HEK293 (cell line): ENCODE measurements around the gene DHRS2.

Experiments used
- ZBTB17 ChIP-seq: fragments of 450-650 bp; formaldehyde crosslinking; IDR thresholded peaks from 2 replicates; pipeline ENCODE4 v1.5.1; 2016; ENCODE audit warnings: missing biosample characterization, missing genetic modification characterization
- ZBTB7A ChIP-seq: fragments of 450-650 bp; formaldehyde crosslinking; IDR thresholded peaks from 2 replicates; pipeline ENCODE4 v1.5.1; 2016; ENCODE audit warnings: low read depth, missing biosample characterization, missing genetic modification characterization
- ZNF248 ChIP-seq: fragments of 450-650 bp; formaldehyde crosslinking; IDR thresholded peaks from 2 replicates; pipeline ENCODE4 v1.5.1; 2017; ENCODE audit warnings: missing biosample characterization, missing genetic modification characterization
- ZNF423 ChIP-seq: fragments of 450-650 bp; formaldehyde crosslinking; IDR thresholded peaks from 2 replicates; pipeline ENCODE4 v1.5.1; 2016; ENCODE audit warnings: missing biosample characterization, missing genetic modification characterization
- ZNF830 ChIP-seq: fragments of 450-650 bp; IDR thresholded peaks from 2 replicates; pipeline ENCODE4 v1.5.0; 2018; ENCODE audit warnings: missing biosample characterization, missing genetic modification characterization, low read depth, mild to moderate bottlenecking, moderate library complexity
- TF ChIP-seq, protein P1 (sequence below): fragments of 450-650 bp; formaldehyde crosslinking; IDR thresholded peaks from 2 replicates; pipeline ENCODE4 v1.5.1; 2016; ENCODE audit warnings: missing biosample characterization, missing genetic modification characterization
- TF ChIP-seq, protein P2 (sequence below): fragments of 450-650 bp; formaldehyde crosslinking; IDR thresholded peaks from 2 replicates; pipeline ENCODE4 v1.5.1; 2016; ENCODE audit warnings: missing biosample characterization, missing genetic modification characterization
- TF ChIP-seq, protein P3 (sequence below): fragments of 450-650 bp; formaldehyde crosslinking; IDR thresholded peaks from 2 replicates; pipeline ENCODE4 v1.5.1; 2016; ENCODE audit warnings: missing biosample characterization, missing genetic modification characterization

DNA sequence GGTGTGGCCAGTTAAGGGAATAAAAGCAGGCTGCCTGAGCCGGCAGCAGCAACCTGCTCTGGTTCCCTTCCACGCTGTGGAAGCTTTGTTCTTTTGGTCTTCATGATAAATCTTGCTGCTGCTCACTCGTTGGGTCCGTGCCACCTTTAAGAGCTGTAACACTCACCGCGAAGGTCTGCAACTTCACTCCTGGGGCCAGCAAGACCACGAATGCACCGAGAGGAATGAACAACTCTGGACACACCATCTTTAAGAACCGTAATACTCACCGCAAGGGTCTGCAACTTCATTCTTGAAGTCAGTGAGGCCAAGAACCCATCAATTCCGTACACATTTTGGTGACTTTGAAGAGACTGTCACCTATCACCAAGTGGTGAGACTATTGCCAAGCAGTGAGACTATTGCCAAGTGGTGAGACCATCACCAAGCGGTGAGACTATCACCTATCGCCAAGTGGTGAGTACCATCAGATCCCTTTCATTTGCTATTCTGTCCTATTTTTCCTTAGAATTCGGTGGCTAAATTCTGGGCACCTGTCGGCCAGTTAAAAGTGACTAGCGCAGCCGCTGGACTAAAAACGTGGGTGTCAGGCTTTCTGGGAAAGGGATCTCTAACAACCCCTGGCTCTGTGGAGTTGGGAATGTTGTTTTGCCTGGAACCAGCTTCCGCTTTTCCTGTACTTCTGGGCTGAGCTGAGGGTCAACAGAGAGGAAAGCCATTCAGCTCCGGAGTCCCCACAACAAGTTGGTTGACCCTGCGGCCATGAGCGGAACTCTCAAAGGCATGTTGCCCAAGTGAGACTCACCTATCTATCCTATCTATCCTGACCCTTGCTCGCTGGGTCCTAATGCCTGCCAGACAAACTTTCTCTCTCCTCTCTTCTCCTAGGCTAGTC is at the start of gene DHRS2:
- no peak for TF ChIP-seq ZNF423 (tag by site-specific recombination)
- no peak for TF ChIP-seq ZBTB7A (tag by site-specific recombination)
- TF ChIP-seq, protein P1, sequence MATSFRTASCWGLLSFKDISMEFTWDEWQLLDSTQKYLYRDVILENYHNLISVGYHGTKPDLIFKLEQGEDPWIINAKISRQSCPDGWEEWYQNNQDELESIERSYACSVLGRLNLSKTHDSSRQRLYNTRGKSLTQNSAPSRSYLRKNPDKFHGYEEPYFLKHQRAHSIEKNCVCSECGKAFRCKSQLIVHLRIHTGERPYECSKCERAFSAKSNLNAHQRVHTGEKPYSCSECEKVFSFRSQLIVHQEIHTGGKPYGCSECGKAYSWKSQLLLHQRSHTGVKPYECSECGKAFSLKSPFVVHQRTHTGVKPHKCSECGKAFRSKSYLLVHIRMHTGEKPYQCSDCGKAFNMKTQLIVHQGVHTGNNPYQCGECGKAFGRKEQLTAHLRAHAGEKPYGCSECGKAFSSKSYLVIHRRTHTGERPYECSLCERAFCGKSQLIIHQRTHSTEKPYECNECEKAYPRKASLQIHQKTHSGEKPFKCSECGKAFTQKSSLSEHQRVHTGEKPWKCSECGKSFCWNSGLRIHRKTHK (tag by site-specific recombination) = no peak
- TF ChIP-seq ZNF248 (tag by site-specific recombination) = no peak
- TF ChIP-seq, protein P2, sequence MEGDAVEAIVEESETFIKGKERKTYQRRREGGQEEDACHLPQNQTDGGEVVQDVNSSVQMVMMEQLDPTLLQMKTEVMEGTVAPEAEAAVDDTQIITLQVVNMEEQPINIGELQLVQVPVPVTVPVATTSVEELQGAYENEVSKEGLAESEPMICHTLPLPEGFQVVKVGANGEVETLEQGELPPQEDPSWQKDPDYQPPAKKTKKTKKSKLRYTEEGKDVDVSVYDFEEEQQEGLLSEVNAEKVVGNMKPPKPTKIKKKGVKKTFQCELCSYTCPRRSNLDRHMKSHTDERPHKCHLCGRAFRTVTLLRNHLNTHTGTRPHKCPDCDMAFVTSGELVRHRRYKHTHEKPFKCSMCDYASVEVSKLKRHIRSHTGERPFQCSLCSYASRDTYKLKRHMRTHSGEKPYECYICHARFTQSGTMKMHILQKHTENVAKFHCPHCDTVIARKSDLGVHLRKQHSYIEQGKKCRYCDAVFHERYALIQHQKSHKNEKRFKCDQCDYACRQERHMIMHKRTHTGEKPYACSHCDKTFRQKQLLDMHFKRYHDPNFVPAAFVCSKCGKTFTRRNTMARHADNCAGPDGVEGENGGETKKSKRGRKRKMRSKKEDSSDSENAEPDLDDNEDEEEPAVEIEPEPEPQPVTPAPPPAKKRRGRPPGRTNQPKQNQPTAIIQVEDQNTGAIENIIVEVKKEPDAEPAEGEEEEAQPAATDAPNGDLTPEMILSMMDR = no peak
- TF ChIP-seq ZBTB17 = no peak
- TF ChIP-seq ZNF830 (tag by site-specific recombination) = no peak
- TF ChIP-seq, protein P3, sequence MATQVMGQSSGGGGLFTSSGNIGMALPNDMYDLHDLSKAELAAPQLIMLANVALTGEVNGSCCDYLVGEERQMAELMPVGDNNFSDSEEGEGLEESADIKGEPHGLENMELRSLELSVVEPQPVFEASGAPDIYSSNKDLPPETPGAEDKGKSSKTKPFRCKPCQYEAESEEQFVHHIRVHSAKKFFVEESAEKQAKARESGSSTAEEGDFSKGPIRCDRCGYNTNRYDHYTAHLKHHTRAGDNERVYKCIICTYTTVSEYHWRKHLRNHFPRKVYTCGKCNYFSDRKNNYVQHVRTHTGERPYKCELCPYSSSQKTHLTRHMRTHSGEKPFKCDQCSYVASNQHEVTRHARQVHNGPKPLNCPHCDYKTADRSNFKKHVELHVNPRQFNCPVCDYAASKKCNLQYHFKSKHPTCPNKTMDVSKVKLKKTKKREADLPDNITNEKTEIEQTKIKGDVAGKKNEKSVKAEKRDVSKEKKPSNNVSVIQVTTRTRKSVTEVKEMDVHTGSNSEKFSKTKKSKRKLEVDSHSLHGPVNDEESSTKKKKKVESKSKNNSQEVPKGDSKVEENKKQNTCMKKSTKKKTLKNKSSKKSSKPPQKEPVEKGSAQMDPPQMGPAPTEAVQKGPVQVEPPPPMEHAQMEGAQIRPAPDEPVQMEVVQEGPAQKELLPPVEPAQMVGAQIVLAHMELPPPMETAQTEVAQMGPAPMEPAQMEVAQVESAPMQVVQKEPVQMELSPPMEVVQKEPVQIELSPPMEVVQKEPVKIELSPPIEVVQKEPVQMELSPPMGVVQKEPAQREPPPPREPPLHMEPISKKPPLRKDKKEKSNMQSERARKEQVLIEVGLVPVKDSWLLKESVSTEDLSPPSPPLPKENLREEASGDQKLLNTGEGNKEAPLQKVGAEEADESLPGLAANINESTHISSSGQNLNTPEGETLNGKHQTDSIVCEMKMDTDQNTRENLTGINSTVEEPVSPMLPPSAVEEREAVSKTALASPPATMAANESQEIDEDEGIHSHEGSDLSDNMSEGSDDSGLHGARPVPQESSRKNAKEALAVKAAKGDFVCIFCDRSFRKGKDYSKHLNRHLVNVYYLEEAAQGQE (tag by site-specific recombination) = no peak
